OCI-LY7 (cell line): Measurements from ENCODE around the gene TMIGD3. TPM values are rescaled to one million over a fixed set of nuclear protein-coding genes. Genes with fewer than 3 reads are reported as not detected.

Experiments used
- BruUV-seq: library from RNA; stranded (reverse); fragments of 400-500 nt; replicated peaks from 2 replicates; lab custom pipeline; 2021; lab: Mats Ljungman, UMichigan
- CTCF ChIA-PET: fragments of 300-600 bp; sonication (Branson Sonifier 250); formaldehyde crosslinking; loops from one replicate; lab custom pipeline; 2022; ENCODE audit warnings: antibody characterized with exemption; ENCODE audit not compliant: unreplicated experiment; lab: Charles Lee
- POLR2A ChIA-PET: fragments of 300-600 bp; sonication (Branson Sonifier 250); formaldehyde crosslinking; loops from one replicate; lab custom pipeline; 2022; ENCODE audit warnings: antibody characterized with exemption; lab: Charles Lee
- DNase-seq: peaks from one replicate; pipeline ENCODE4 v3.0.0-alpha.2; 2015; ENCODE audit warnings: low spot score
- H2AFZ ChIP-seq: fragments of 200-600 bp; sonication (generic), shearing (Covaris generic); 2 replicates; pipeline ENCODE4 v1.6.1; 2014; ENCODE audit warnings: mild to moderate bottlenecking, antibody characterized with exemption, low read length, moderate library complexity
- H3K27ac ChIP-seq: fragments of 200-600 bp; sonication (generic); 2 replicates; pipeline ENCODE4 v1.5.1; 2014; ENCODE audit warnings: mixed run types, low read depth, mild to moderate bottlenecking, moderate library complexity, low read length, inconsistent platforms; ENCODE audit not compliant: poor library complexity, severe bottlenecking
- H3K36me3 ChIP-seq: fragments of 200-600 bp; sonication (generic); 2 replicates; pipeline ENCODE4 v1.6.1; 2014; ENCODE audit warnings: mild to moderate bottlenecking, antibody characterized with exemption, low read length, moderate library complexity, mixed read lengths; ENCODE audit not compliant: insufficient read depth
- H3K4me1 ChIP-seq: fragments of 200-600 bp; sonication (generic); 2 replicates; pipeline ENCODE4 v1.5.1; 2014; ENCODE audit warnings: mild to moderate bottlenecking, low read length; ENCODE audit not compliant: insufficient read depth, poor library complexity, severe bottlenecking
- H3K4me2 ChIP-seq: fragments of 200-600 bp; sonication (generic); 2 replicates; pipeline ENCODE4 v1.6.1; 2014; ENCODE audit warnings: mild to moderate bottlenecking, low read length
- H3K4me3 ChIP-seq: fragments of 200-600 bp; sonication (generic); 2 replicates; pipeline ENCODE4 v1.5.1; 2014; ENCODE audit warnings: mild to moderate bottlenecking, low read depth, low read length; ENCODE audit not compliant: poor library complexity, severe bottlenecking
- H3K79me2 ChIP-seq: fragments of 200-600 bp; sonication (generic); 2 replicates; pipeline ENCODE4 v1.6.1; 2016; ENCODE audit warnings: low read depth, mild to moderate bottlenecking, low read length, moderate library complexity, mixed read lengths; ENCODE audit not compliant: insufficient read depth
- H3K9me2 ChIP-seq: fragments of 200-600 bp; sonication (generic); 2 replicates; pipeline ENCODE4 v1.6.1; 2016; ENCODE audit warnings: mild to moderate bottlenecking, low read length, mixed read lengths; ENCODE audit not compliant: insufficient read depth
- H3K9me3 ChIP-seq: fragments of 200-600 bp; sonication (generic); 2 replicates; pipeline ENCODE4 v1.6.1; 2014; ENCODE audit warnings: mild to moderate bottlenecking, mixed run types, low read length, mixed read lengths
- H4K20me1 ChIP-seq: fragments of 200-600 bp; sonication (generic); 2 replicates; pipeline ENCODE4 v1.6.1; 2014; ENCODE audit warnings: mild to moderate bottlenecking, antibody characterized with exemption, low read length, moderate library complexity, mixed read lengths; ENCODE audit not compliant: insufficient read depth
- CTCF ChIP-seq: fragments of 200-600 bp; sonication (generic); conservative IDR thresholded peaks from 2 replicates; pipeline ENCODE4 v1.5.1; 2014; ENCODE audit warnings: mild to moderate bottlenecking, antibody characterized with exemption, low read length, moderate library complexity, mixed read lengths
- EZH2phosphoT487 ChIP-seq: fragments of 200-600 bp; sonication (generic); IDR thresholded peaks from 2 replicates; pipeline ENCODE4 v1.6.1; 2018; ENCODE audit warnings: low read depth, borderline replicate concordance, mild to moderate bottlenecking, mixed run types, antibody characterized with exemption, low read length, moderate library complexity, mixed read lengths
- intact Hi-C: fragments of 100-400 bp; cut with micrococcal nuclease; formaldehyde crosslinking; loops from one replicate; pipeline ENCODE4 v1.10.0; 2022; ENCODE audit not compliant: unreplicated experiment
- total RNA-seq, 2 experiments: library from RNA; depleted of rRNA in 1 of 2; stranded (reverse); fragments of >200 nt in 1 of 2; shearing (Covaris generic) in 1 of 2; gene quantifications; 2 replicates each; pipeline ENCODE4 v1.2.3, GENCODE V29; 2014 to 2022

The TMIGD3 gene
- total RNA-seq, 2 experiments from 2014 or later, result not detected

GRCh38 chr1:111512931-111513330, 9.5 kb upstream of the TMIGD3 start:
- CTCF ChIA-PET, result no interaction called here
- DNase-seq, result no peak
- Histone ChIP-seq H3K27ac (no peak overlapping the region), H4K20me1 (no peaks in the 10 kb centered on the region), H3K9me3 (no peaks in the 10 kb centered on the region), H3K9me2 (no peaks in the 10 kb centered on the region), H3K79me2 (no peaks in the 10 kb centered on the region), H3K4me1 (peaks cover 57% of the 10 kb centered on the region), H3K36me3 (no peaks in the 10 kb centered on the region), H3K4me2 (no peak overlapping the region), H3K4me3 (no peak overlapping the region), H2AFZ (no peak overlapping the region)
- no TSS peak for BruUV-seq
- POLR2A ChIA-PET, result interaction anchor here (1.4 kb wide), 1 partner anchor 28 kb away, joined by 3 read pairs; no protein-coding TSS in a partner anchor
- intact Hi-C loops, result no loop called here
- TF ChIP-seq EZH2phosphoT487, result no peak
- TF ChIP-seq CTCF, result no peak

GRCh38 chr1:111512132-111512889, 8.9 kb upstream of the TMIGD3 start:
- intact Hi-C loops, result no loop called here

More at GRCh38 chr1:111512132-111512889, 8.9 kb upstream of the TMIGD3 start:
- Histone ChIP-seq H2AFZ (no peak overlapping the region), H3K79me2 (no peaks in the 10 kb centered on the region), H3K4me1 (peaks cover 56% of the 10 kb centered on the region), H3K36me3 (no peaks in the 10 kb centered on the region), H3K9me3 (no peaks in the 10 kb centered on the region), H3K27ac (no peak overlapping the region), H3K4me2 (no peak overlapping the region), H3K9me2 (no peaks in the 10 kb centered on the region), H4K20me1 (no peaks in the 10 kb centered on the region), H3K4me3 (no peak overlapping the region)
- DNase-seq, result no peak
- no TSS peak for BruUV-seq
- TF ChIP-seq EZH2phosphoT487 (no peak), CTCF (no peak)
- POLR2A ChIA-PET, result interaction anchor here (0.5 to 1.4 kb wide), 2 partner anchors 27 to 80 kb away, joined by 3 read pairs; no protein-coding TSS in a partner anchor
- CTCF ChIA-PET, result interaction anchor here (0.7 kb wide), 1 partner anchor 235 kb away, joined by 5 read pairs; no protein-coding TSS in a partner anchor
